ENCODE measurements around the gene CBFA2T3. TPM values are rescaled to one million over a fixed set of nuclear protein-coding genes. Genes with fewer than 3 reads are reported as not detected.

Gene CBFA2T3
- total and polyA plus RNA-seq, 2 of the 13 experiments (the other 11 are each of a cell fraction or from before 2014, with no cell fraction given): 0.05 TPM; not detected in 1

DNA sequence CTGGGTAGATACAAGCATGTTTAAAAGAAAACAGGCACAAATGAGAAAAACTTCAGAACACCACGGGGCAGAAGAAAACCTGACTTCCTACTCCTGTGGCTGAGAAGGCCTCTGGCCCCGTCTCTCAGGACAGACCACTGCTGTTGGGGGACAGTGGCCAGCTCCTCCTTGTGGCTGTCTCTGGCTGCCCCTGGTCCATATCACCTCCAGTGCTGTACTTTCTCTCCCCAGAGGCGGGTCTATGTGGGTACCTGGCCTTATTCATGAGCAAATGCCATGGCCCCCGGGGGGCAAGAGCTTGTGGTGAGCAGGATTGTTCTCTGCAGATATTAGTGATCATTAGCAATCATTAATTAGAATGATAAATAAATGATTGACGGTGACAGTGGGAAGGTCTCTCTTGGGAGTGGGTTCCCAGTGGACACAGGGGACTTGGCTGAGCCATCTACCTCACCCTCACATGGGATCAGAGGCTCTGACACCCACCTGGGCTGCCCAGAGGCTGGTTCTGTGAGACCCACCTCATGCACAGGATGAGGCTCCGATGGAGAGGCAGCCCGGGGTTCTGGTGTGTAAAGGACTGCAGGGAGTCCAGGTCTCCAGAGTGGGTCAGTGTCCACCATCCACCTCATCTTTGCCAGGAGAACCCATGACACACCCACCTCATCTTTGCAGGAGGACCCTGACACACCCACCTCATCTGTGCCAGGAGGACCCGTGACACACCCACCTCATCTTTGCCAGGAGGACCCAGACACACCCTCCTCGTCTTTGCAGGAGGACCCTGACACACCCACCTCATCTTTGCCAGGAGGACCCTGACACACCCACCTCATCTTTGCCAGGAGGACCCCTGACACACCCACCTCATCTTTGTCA, 30.6 kb upstream of the CBFA2T3 start:
- DNase-seq (ENCODE audit: low spot score): no peak
- ChIA-PET POLR2A (no interaction called here), CTCF (ENCODE audit: low intra/inter-chr PET ratio, low total read pairs) (no interaction called here)
- no peaks in the 10 kb centered on the region for H3K4me1 ChIP-seq (ENCODE audit: insufficient read depth, low read length)
- WGBS (ENCODE audit: low lambda C conversion rate): 10% methylated on average over 7 of the region's 9 CpGs
- FAIRE-seq: no peak
- no TSS peak for BruUV-seq (replicated peaks)
- intact Hi-C loops (cut with micrococcal nuclease; ENCODE audit: unreplicated experiment): no loop called here
- TF ChIP-seq ELK4 (CRISPR knock-in tag; IDR thresholded peaks at IDR 0.05; ENCODE audit: borderline replicate concordance) (no peak), ZNF20 (CRISPR knock-in tag; IDR thresholded peaks at IDR 0.05) (no peak), ATF1 (CRISPR knock-in tag; IDR thresholded peaks at IDR 0.05) (no peak), ZNF562 (CRISPR knock-in tag; IDR thresholded peaks at IDR 0.05; ENCODE audit: borderline replicate concordance) (no peak), ZNF841 (CRISPR knock-in tag; IDR thresholded peaks at IDR 0.05; ENCODE audit: borderline replicate concordance) (no peak), PAWR (CRISPR knock-in tag; IDR thresholded peaks at IDR 0.05; ENCODE audit: borderline replicate concordance) (no peak), ZNF510 (CRISPR knock-in tag; IDR thresholded peaks at IDR 0.05; ENCODE audit: low read depth) (no peak), KLF6 (CRISPR knock-in tag; IDR thresholded peaks at IDR 0.05) (no peak), ZBTB2 (CRISPR knock-in tag; IDR thresholded peaks at IDR 0.05; ENCODE audit: low read depth) (no peak), KAT8 (CRISPR knock-in tag; IDR thresholded peaks at IDR 0.05) (no peak), MYPOP (CRISPR knock-in tag; IDR thresholded peaks at IDR 0.05) (no peak)
- TF ChIP-seq, protein P1, sequence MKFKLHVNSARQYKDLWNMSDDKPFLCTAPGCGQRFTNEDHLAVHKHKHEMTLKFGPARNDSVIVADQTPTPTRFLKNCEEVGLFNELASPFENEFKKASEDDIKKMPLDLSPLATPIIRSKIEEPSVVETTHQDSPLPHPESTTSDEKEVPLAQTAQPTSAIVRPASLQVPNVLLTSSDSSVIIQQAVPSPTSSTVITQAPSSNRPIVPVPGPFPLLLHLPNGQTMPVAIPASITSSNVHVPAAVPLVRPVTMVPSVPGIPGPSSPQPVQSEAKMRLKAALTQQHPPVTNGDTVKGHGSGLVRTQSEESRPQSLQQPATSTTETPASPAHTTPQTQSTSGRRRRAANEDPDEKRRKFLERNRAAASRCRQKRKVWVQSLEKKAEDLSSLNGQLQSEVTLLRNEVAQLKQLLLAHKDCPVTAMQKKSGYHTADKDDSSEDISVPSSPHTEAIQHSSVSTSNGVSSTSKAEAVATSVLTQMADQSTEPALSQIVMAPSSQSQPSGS (CRISPR knock-in tag; IDR thresholded peaks at IDR 0.05): no peak
- H3K4me3 ChIP-seq (replicated peaks in 1 of 3; ENCODE audit: insufficient read depth in 1 of 3, low read depth in 2 of 3, low read length in 3 of 3): no peak overlapping the region
- in situ Hi-C loops (cut with HindIII; ENCODE audit: extremely low pct_ligation_motif_present, low pct_unique_long_range_greater_than_20kb): no loop called here
- H3K36me3 ChIP-seq (replicated peaks in 1 of 2; ENCODE audit: control insufficient read depth in 1 of 2, insufficient read depth in 2 of 2, low read length in 2 of 2): no peaks in the 10 kb centered on the region
- no peaks in the 10 kb centered on the region for H3K9me3 ChIP-seq (ENCODE audit: low read length)
- no peak overlapping the region for H3K27ac ChIP-seq (ENCODE audit: extremely low read length, insufficient read depth, low read length)
- peaks cover 3% of the 10 kb centered on the region; the same call in 1 of the 2 replicates for H4K20me1 ChIP-seq (ENCODE audit: insufficient read depth, low read length)
- H3K27me3 ChIP-seq (ENCODE audit: control insufficient read depth in 1 of 2, insufficient read depth in 2 of 2, low read length in 2 of 2): peaks cover 11 to 33% of the 10 kb centered on the region in 2 experiments; a peak in 3 of 5 replicates
- H3K9ac ChIP-seq (ENCODE audit: insufficient read depth, low read depth, low read length): no peak overlapping the region
- no peaks in the 10 kb centered on the region for H3K79me2 ChIP-seq (ENCODE audit: insufficient read depth, low read length)
- 0 out of 3 replicates have a peak, but pooled peaks have one; percentile 11 for ATAC-seq
- H2AFZ ChIP-seq (ENCODE audit: low read length): no peak overlapping the region
- no peak overlapping the region for H3K4me2 ChIP-seq (ENCODE audit: low read depth, low read length)

All from HepG2 (cell line).